Psoas muscle (tissue), 8 donors: Measurements from ENCODE around the gene CEP63. TPM values are rescaled to one million over a fixed set of nuclear protein-coding genes. Genes with fewer than 3 reads are reported as not detected.

Experiments used
- ATAC-seq, 4 donors: fragments of 200-7000 bp; cut with Tn5 transposase; one replicate each; pipeline ENCODE4 v1.9.1; 2020; ENCODE audit warnings: moderate library complexity in 3 of 4, mild to moderate bottlenecking in 2 of 4
- DNase-seq, 2 donors: peaks; one replicate each; pipeline ENCODE4 v3.0.0-alpha.2; 2020
- H3K27ac ChIP-seq: fragments of 200-600 bp; one replicate; pipeline ENCODE4 v1.8.0; 2022
- H3K27me3 ChIP-seq, 3 donors: fragments of 200-600 bp in 1 of 3; one replicate each; pipeline versions ENCODE4 v1.6.1 to v1.8.0; 2013 to 2022; ENCODE audit warnings: low read length in 2 of 3, mild to moderate bottlenecking in 2 of 3, moderate library complexity in 1 of 3; ENCODE audit not compliant: insufficient read depth in 3 of 3
- H3K36me3 ChIP-seq, 2 donors: fragments of 200-600 bp in 1 of 2; one replicate each; pipeline versions ENCODE4 v1.6.1 to v1.8.0; 2013 to 2022; ENCODE audit warnings: low read depth in 1 of 2, mild to moderate bottlenecking in 1 of 2, moderate library complexity in 1 of 2; ENCODE audit not compliant: insufficient read depth in 1 of 2
- H3K4me1 ChIP-seq: fragments of 200-600 bp; one replicate; pipeline ENCODE4 v1.8.0; 2022
- H3K4me3 ChIP-seq: fragments of 200-600 bp; one replicate; pipeline ENCODE4 v1.8.0; 2022; ENCODE audit warnings: mild to moderate bottlenecking
- H3K9me3 ChIP-seq: fragments of 200-600 bp; one replicate; pipeline ENCODE4 v1.8.0; 2022
- WGBS, 3 donors: extraction: QIAGEN DNeasy Blood & Tissue Kit; methylation state at CpG; one replicate each; pipeline versions ENCODE4 v1.1.6 to v1.1.7; 2013; 5-methylcytosine and 5-hydroxymethylcytosine counted together
- intact Hi-C, 2 donors: fragments of 100-400 bp; cut with DNase I; formaldehyde crosslinking; loops; one replicate each; pipeline versions ENCODE4 v1.11.0 to v1.14.2; 2022
- polyA plus RNA-seq, 3 donors: library from polyadenylated mRNA; stranded (reverse); fragments of 200-250 nt; gene quantifications; one replicate each; pipeline ENCODE4 v1.2.3, GENCODE V29; 2013
- total RNA-seq, 4 donors: library from RNA; stranded (reverse); fragmentation: NEBNext Ultra II Directional in 2 of 4; extraction: Animal tissue kit (Norgen Biotek cat#: 25700) in 2 of 4; gene quantifications; one replicate each; pipeline versions ENCODE4 v1.2.1 to v1.2.4, GENCODE V29; 2021 to 2023
- TF ChIP-seq, protein P1 (sequence below): fragments of 200-600 bp; IDR thresholded peaks from one replicate; pipeline ENCODE4 v1.8.0; 2022; ENCODE audit warnings: antibody characterized with exemption
- donor health status: healthy with polysubstance abuse.
- donor health status: DM: no; HTN: no; CAD: no; lungs with moderate emphysema.
- donor health status: Bipolar disorder and iron deficiency.
- donor health status: healthy.
- donor health status: DM: yes; HTN: yes; CAD: no.
- donor health status: DM: no; HTN: no; CAD: no.
- donor health status: DM: no; HTN: no; CAD: no.
- donor health status: DM: yes; HTN: yes; CAD: no.

The CEP63 gene
- total and polyA plus RNA-seq, 7 donors: 26.5 to 51.3 (median 30.3) TPM

DNA sequence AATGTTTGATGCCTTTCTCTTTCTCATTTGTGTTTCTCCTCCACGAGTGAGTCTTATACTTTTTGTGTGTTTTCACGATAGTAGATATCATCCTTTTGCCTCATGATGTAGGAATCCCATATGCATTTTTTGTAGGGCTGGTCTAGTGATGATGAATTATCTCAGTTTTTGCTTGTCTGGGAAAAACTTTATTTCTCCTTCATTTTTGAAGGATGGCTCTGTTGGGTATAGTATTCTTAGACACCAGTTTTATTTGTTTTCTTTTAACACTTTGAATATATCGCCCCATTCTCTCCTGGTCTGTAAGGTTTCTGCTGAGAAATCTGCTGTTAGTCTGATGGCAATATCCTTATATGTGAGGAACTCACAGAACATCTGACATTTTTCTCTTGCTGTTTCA, 18.3 kb downstream of the CEP63 start:
- 66 to 89% (median 66%) methylated on average over 3 of the region's 3 CpGs for WGBS, 3 donors
- intact Hi-C loops: no loop called here
- Histone ChIP-seq H3K9me3 (peaks cover 8% of the 10 kb centered on the region), H3K36me3 (peaks cover 0 to 15% of the 10 kb centered on the region in 2 donors), H3K4me1 (peaks cover 8% of the 10 kb centered on the region), H3K4me3 (no peak overlapping the region), H3K27me3 (no peaks in the 10 kb centered on the region), H3K27ac (no peak overlapping the region)
- ATAC-seq (no peak), DNase-seq (no peak)
- TF ChIP-seq, protein P1, sequence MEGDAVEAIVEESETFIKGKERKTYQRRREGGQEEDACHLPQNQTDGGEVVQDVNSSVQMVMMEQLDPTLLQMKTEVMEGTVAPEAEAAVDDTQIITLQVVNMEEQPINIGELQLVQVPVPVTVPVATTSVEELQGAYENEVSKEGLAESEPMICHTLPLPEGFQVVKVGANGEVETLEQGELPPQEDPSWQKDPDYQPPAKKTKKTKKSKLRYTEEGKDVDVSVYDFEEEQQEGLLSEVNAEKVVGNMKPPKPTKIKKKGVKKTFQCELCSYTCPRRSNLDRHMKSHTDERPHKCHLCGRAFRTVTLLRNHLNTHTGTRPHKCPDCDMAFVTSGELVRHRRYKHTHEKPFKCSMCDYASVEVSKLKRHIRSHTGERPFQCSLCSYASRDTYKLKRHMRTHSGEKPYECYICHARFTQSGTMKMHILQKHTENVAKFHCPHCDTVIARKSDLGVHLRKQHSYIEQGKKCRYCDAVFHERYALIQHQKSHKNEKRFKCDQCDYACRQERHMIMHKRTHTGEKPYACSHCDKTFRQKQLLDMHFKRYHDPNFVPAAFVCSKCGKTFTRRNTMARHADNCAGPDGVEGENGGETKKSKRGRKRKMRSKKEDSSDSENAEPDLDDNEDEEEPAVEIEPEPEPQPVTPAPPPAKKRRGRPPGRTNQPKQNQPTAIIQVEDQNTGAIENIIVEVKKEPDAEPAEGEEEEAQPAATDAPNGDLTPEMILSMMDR: no peak

DNA sequence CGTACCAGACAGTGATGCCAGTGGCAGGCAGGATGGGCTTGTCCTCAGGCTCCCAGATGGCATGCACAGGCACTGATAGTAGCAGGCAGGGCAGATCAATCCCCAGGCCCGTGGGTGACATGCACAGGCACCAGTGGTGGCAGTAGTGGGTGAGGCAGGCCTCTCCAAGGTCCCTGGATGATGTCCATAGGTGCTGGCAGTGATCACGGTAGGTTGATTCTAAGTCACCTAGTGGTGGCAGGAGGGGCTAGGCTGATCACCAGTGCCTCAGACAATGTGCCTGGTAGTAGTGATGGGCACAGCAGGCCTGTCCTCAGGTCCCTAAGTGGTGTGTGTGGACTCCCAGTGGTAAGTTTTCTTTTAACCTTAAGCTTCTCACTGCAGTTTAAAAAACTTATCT, 19.6 kb downstream of the CEP63 start:
- H3K9me3 ChIP-seq: peaks cover 8% of the 10 kb centered on the region
- peaks cover 8% of the 10 kb centered on the region for H3K4me1 ChIP-seq
- intact Hi-C loops: no loop called here
- H3K36me3 ChIP-seq: peaks cover 0 to 15% of the 10 kb centered on the region in 2 donors
- no peaks in the 10 kb centered on the region for H3K27me3 ChIP-seq
- no peak overlapping the region for H3K27ac ChIP-seq
- H3K4me3 ChIP-seq: no peak overlapping the region
- WGBS, 3 donors: 63 to 79% (median 67%) methylated on average over 3 of the region's 3 CpGs
- TF ChIP-seq, protein P1: no peak
- DNase-seq (no peak), ATAC-seq (no peak)

DNA sequence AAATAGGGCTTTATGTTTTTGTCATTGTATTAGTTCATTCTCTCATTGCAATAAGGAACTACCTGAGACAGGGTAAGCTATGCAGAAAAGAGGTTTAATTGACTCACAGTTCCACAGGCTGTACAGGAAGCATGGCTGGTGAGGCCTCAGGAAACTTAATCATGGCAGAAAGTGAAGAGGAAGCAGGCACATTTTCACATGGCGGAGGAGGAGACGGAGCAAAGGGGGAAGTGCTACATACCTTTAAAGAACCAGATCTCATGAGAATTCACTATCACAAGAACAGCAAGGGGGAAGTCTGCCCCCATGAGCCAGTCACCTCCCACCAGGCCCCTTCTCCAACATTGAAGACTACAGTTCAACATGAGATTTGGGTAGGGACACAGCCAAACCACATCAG, 25.6 kb downstream of the CEP63 start:
- H3K27ac ChIP-seq: no peak overlapping the region

DNA sequence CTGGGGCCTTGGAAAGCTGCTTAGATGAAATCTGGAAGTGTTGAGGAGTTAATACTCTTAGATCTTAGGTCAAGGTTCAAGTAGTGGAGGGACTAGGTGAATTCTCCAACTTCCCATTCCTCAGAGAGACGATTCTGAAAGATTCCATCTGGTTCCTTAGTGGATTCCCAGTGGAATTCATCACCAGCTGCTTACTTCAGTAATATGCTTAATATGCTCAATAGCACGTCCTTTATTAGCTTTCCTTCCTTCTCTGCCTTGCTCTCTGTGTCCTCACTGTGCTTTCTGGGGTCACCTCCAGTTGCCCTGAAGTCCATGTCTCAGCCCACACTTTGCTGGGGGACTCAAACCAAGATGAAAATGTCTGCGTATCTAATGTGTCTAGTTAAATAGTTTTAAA, 31.0 kb downstream of the CEP63 start:
- Histone ChIP-seq H3K27ac (no peak overlapping the region), H3K9me3 (peaks cover 13% of the 10 kb centered on the region), H3K36me3 (no peaks in the 10 kb centered on the region), H3K4me1 (no peaks in the 10 kb centered on the region), H3K27me3 (no peaks in the 10 kb centered on the region), H3K4me3 (no peak overlapping the region)
- no peak for DNase-seq
- TF ChIP-seq, protein P1: no peak
- intact Hi-C loops: no loop called here
- no peak for ATAC-seq
- WGBS, 3 donors: 46 to 55% (median 50%) methylated on average over 3 of the region's 3 CpGs

More for the DNA sequence above, 25.6 kb downstream of the CEP63 start:
- WGBS, 3 donors: 92 to 100% (median 99%) methylated on average over 2 of the region's 2 CpGs
- intact Hi-C loops: no loop called here
- ATAC-seq (no peak), DNase-seq (no peak)
- no peaks in the 10 kb centered on the region for H3K27me3 ChIP-seq
- no peaks in the 10 kb centered on the region for H3K4me1 ChIP-seq
- TF ChIP-seq, protein P1: no peak
- H3K9me3 ChIP-seq: no peaks in the 10 kb centered on the region
- no peak overlapping the region for H3K4me3 ChIP-seq
- H3K36me3 ChIP-seq: peaks cover 0 to 15% of the 10 kb centered on the region in 2 donors

DNA sequence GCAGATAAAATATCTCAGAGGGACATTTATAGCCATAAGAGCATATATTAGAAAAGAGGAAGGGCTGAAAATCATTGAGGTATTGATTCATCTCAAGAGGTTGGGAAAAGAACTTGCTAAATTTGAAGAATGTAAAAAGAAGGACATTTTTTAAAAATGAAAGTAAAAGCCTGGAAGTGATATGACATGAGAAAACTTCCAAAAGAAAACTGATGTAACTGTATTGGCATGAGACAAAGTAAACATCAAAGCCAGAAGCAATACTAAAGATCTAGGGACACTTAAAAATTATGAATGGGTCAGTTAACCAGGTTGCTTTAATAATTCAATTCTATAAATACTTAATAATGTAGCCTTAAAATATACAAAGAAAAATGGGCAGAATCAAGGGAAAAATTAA, 31.9 kb downstream of the CEP63 start:
- no peaks in the 10 kb centered on the region for H3K36me3 ChIP-seq
- no peak overlapping the region for H3K4me3 ChIP-seq
- DNase-seq (no peak), ATAC-seq (no peak)
- no peaks in the 10 kb centered on the region for H3K4me1 ChIP-seq
- peaks cover 21% of the 10 kb centered on the region for H3K9me3 ChIP-seq
- TF ChIP-seq, protein P1: no peak
- no peaks in the 10 kb centered on the region for H3K27me3 ChIP-seq
- H3K27ac ChIP-seq: no peak overlapping the region
- intact Hi-C loops: no loop called here
